Measurements from ENCODE around the gene ADCY10. TPM values are rescaled to one million over a fixed set of nuclear protein-coding genes. Genes with fewer than 3 reads are reported as not detected.
A peak's percentile ranks its signal among the peaks of the same experiment; 100 is the strongest.

Gene ADCY10
- total and polyA plus RNA-seq, 2 donors (not counting 1 experiment from before 2014, with no cell fraction given): 0.09 to 0.17 TPM

- Histone ChIP-seq H2AFZ (ENCODE audit: low read length) (no peak overlapping the region), H3K27me3 (ENCODE audit: control insufficient read depth, insufficient read depth, low read length) (no peaks in the 10 kb centered on the region), H3K79me2 (ENCODE audit: control insufficient read depth, insufficient read depth, low read length) (peaks cover 5% of the 10 kb centered on the region), H4K20me1 (ENCODE audit: control insufficient read depth, extremely low read depth, insufficient read depth, low read length) (no peaks in the 10 kb centered on the region), H3K9me3 (ENCODE audit: control insufficient read depth, insufficient read depth, low read depth, low read length) (no peaks in the 10 kb centered on the region), H3K9ac (ENCODE audit: insufficient read depth, low read length) (no peak overlapping the region), H3K4me3 (replicated peaks in 1 of 4; ENCODE audit: control extremely low read depth in 1 of 4, insufficient read depth in 1 of 4, low read depth in 3 of 4, low read length in 4 of 4) (no peak overlapping the region), H3K36me3 (ENCODE audit: control insufficient read depth, insufficient read depth, low read length) (no peaks in the 10 kb centered on the region), H3K4me1 (ENCODE audit: control insufficient read depth, extremely low read depth, insufficient read depth, low read length) (peaks cover 2% of the 10 kb centered on the region), H3K27ac (ENCODE audit: insufficient read depth, low read length) (no peak overlapping the region), H3K4me2 (ENCODE audit: extremely low read depth, insufficient read depth, low read length) (no peak overlapping the region)
- no peak for DNase-seq (ENCODE audit: low read depth in 2 of 2)
- TF ChIP-seq EZH2 (IDR thresholded peaks at IDR 0.05; ENCODE audit: low read length, missing control alignments) (no peak), CTCF (conservative IDR thresholded peaks at IDR 0.05 in 1 of 2, IDR thresholded peaks at IDR 0.05 in 1 of 2; ENCODE audit: low read depth in 1 of 2, low read length in 2 of 2) (no peak)
Observed at GRCh38 chr1:167922611-167923074, 8.7 kb upstream of the ADCY10 start.

GRCh38 chr1:167922023-167922422 is 8.1 kb upstream of the ADCY10 start:
- Histone ChIP-seq H3K27ac (ENCODE audit: insufficient read depth, low read length) (no peak overlapping the region), H2AFZ (ENCODE audit: low read length) (no peak overlapping the region), H3K4me3 (replicated peaks in 1 of 4; ENCODE audit: control extremely low read depth in 1 of 4, insufficient read depth in 1 of 4, low read depth in 3 of 4, low read length in 4 of 4) (no peak overlapping the region), H3K27me3 (ENCODE audit: control insufficient read depth, insufficient read depth, low read length) (no peaks in the 10 kb centered on the region), H3K9me3 (ENCODE audit: control insufficient read depth, insufficient read depth, low read depth, low read length) (no peaks in the 10 kb centered on the region), H3K9ac (ENCODE audit: insufficient read depth, low read length) (no peak overlapping the region), H3K4me2 (ENCODE audit: extremely low read depth, insufficient read depth, low read length) (no peak overlapping the region), H3K79me2 (ENCODE audit: control insufficient read depth, insufficient read depth, low read length) (peaks cover 3% of the 10 kb centered on the region), H4K20me1 (ENCODE audit: control insufficient read depth, extremely low read depth, insufficient read depth, low read length) (no peaks in the 10 kb centered on the region), H3K36me3 (ENCODE audit: control insufficient read depth, insufficient read depth, low read length) (no peaks in the 10 kb centered on the region), H3K4me1 (ENCODE audit: control insufficient read depth, extremely low read depth, insufficient read depth, low read length) (peaks cover 2% of the 10 kb centered on the region)
- TF ChIP-seq CTCF (conservative IDR thresholded peaks at IDR 0.05 in 1 of 2, IDR thresholded peaks at IDR 0.05 in 1 of 2; ENCODE audit: low read depth in 1 of 2, low read length in 2 of 2): no peak
- no peak for TF ChIP-seq EZH2 (IDR thresholded peaks at IDR 0.05; ENCODE audit: low read length, missing control alignments)
- peak; percentile 39 to 51 for DNase-seq (ENCODE audit: low read depth in 2 of 2)

GRCh38 chr1:167916766-167917511 is 3.0 kb upstream of the ADCY10 start:
- H3K4me2 ChIP-seq (ENCODE audit: extremely low read depth, insufficient read depth, low read length): no peak overlapping the region
- no peak overlapping the region for H3K4me3 ChIP-seq (replicated peaks in 1 of 4; ENCODE audit: control extremely low read depth in 1 of 4, insufficient read depth in 1 of 4, low read depth in 3 of 4, low read length in 4 of 4)
- H4K20me1 ChIP-seq (ENCODE audit: control insufficient read depth, extremely low read depth, insufficient read depth, low read length): no peaks in the 10 kb centered on the region
- no peaks in the 10 kb centered on the region for H3K9me3 ChIP-seq (ENCODE audit: control insufficient read depth, insufficient read depth, low read depth, low read length)
- H3K27me3 ChIP-seq (ENCODE audit: control insufficient read depth, insufficient read depth, low read length): no peaks in the 10 kb centered on the region
- no peak overlapping the region for H3K9ac ChIP-seq (ENCODE audit: insufficient read depth, low read length)
- no peak overlapping the region for H3K27ac ChIP-seq (ENCODE audit: insufficient read depth, low read length)
- TF ChIP-seq CTCF (conservative IDR thresholded peaks at IDR 0.05 in 1 of 2, IDR thresholded peaks at IDR 0.05 in 1 of 2; ENCODE audit: low read depth in 1 of 2, low read length in 2 of 2): no peak
- TF ChIP-seq EZH2 (IDR thresholded peaks at IDR 0.05; ENCODE audit: low read length, missing control alignments): no peak
- peaks cover 2% of the 10 kb centered on the region for H3K4me1 ChIP-seq (ENCODE audit: control insufficient read depth, extremely low read depth, insufficient read depth, low read length)
- H3K36me3 ChIP-seq (ENCODE audit: control insufficient read depth, insufficient read depth, low read length): no peaks in the 10 kb centered on the region
- DNase-seq (ENCODE audit: low read depth in 2 of 2): no peak
- H2AFZ ChIP-seq (ENCODE audit: low read length): no peak overlapping the region
- no peaks in the 10 kb centered on the region for H3K79me2 ChIP-seq (ENCODE audit: control insufficient read depth, insufficient read depth, low read length)

Data from fibroblast of lung (primary cell).